SK-N-SH treated with all-trans-retinoic acid at 6 μM for 48 hours (cell line): ENCODE data around the gene AP3S2.
"Not testable (repeated sequence)": the region's sequence is repeated elsewhere in the genome, so short reads cannot be mapped to it uniquely, and the experiment has no call there.

Experiments
- ATAC-seq: fragments of 200-7000 bp; cut with Tn5 transposase; 3 replicates; pipeline ENCODE4 v1.9.1; 2020; ENCODE audit warnings: mild to moderate bottlenecking, moderate library complexity
- ARNTL ChIP-seq: fragments of 450-650 bp; formaldehyde crosslinking; IDR thresholded peaks from 2 replicates; pipeline ENCODE4 v1.5.0; 2020; ENCODE audit warnings: low read depth, mild to moderate bottlenecking, moderate library complexity, borderline replicate concordance
- BACH2 ChIP-seq: fragments of 250-450 bp; sonication (Bioruptor Pico); IDR thresholded peaks from 2 replicates; pipeline ENCODE4 v1.9.0; 2021; ENCODE audit warnings: mild to moderate bottlenecking, borderline replicate concordance
- CSDC2 ChIP-seq: fragments of 250-450 bp; sonication (Bioruptor Pico); IDR thresholded peaks from 2 replicates; pipeline ENCODE4 v1.5.0; 2020; ENCODE audit warnings: mild to moderate bottlenecking, moderate library complexity
- CSRNP3 ChIP-seq: fragments of 250-450 bp; sonication (Bioruptor Pico); IDR thresholded peaks from 2 replicates; pipeline ENCODE4 v1.5.1; 2021; ENCODE audit warnings: mild to moderate bottlenecking, moderate library complexity
- GLIS3 ChIP-seq: fragments of 250-450 bp; sonication (Bioruptor Pico); IDR thresholded peaks from 2 replicates; pipeline ENCODE4 v1.5.0; 2020; ENCODE audit warnings: mild to moderate bottlenecking, moderate library complexity
- ISL1 ChIP-seq: fragments of 250-450 bp; sonication (Bioruptor Pico); IDR thresholded peaks from 2 replicates; pipeline ENCODE4 v2.1.2; 2022; ENCODE audit warnings: mild to moderate bottlenecking, moderate library complexity
- OSR1 ChIP-seq: fragments of 250-450 bp; sonication (Bioruptor Pico); IDR thresholded peaks from 2 replicates; pipeline ENCODE4 v1.8.0; 2022; ENCODE audit warnings: moderate library complexity, mild to moderate bottlenecking, inconsistent platforms
- POU6F1 ChIP-seq: fragments of 250-450 bp; sonication (Bioruptor Pico); IDR thresholded peaks from 2 replicates; pipeline ENCODE4 v1.8.0; 2021; ENCODE audit warnings: low read depth, mild to moderate bottlenecking, moderate library complexity, borderline replicate concordance
- PPARA ChIP-seq: fragments of 250-450 bp; sonication (Bioruptor Pico); IDR thresholded peaks from 2 replicates; pipeline ENCODE4 v1.5.0; 2020; ENCODE audit warnings: mild to moderate bottlenecking, borderline replicate concordance
- RARB ChIP-seq: fragments of 250-450 bp; sonication (Bioruptor Pico); IDR thresholded peaks from 2 replicates; pipeline ENCODE4 v1.8.0; 2021; ENCODE audit warnings: mild to moderate bottlenecking, moderate library complexity
- SNAI2 ChIP-seq: fragments of 250-450 bp; sonication (Bioruptor Pico); IDR thresholded peaks from 2 replicates; pipeline ENCODE4 v1.5.0; 2020; ENCODE audit warnings: mild to moderate bottlenecking, moderate library complexity
- TCF4 ChIP-seq: fragments of 250-450 bp; sonication (Bioruptor Pico); IDR thresholded peaks from 2 replicates; pipeline ENCODE4 v1.8.0; 2021; ENCODE audit warnings: mild to moderate bottlenecking, moderate library complexity, borderline replicate concordance
- TOX ChIP-seq: fragments of 250-450 bp; sonication (Bioruptor Pico); IDR thresholded peaks from 2 replicates; pipeline ENCODE4 v1.8.0; 2021; ENCODE audit warnings: mild to moderate bottlenecking, moderate library complexity, borderline replicate concordance
- TSHZ2 ChIP-seq: fragments of 250-450 bp; sonication (Bioruptor Pico); IDR thresholded peaks from 2 replicates; pipeline ENCODE4 v1.5.0; 2020; ENCODE audit warnings: mild to moderate bottlenecking, moderate library complexity
- ZC3H10 ChIP-seq: fragments of 250-450 bp; sonication (Bioruptor Pico); IDR thresholded peaks from 2 replicates; pipeline ENCODE4 v1.5.1; 2021; ENCODE audit warnings: mild to moderate bottlenecking, moderate library complexity
- ZFP3 ChIP-seq: fragments of 250-450 bp; sonication (Bioruptor Pico); IDR thresholded peaks from 2 replicates; pipeline ENCODE4 v1.5.0; 2020; ENCODE audit warnings: mild to moderate bottlenecking, moderate library complexity
- ZFP30 ChIP-seq: fragments of 450-650 bp; formaldehyde crosslinking; IDR thresholded peaks from 2 replicates; pipeline ENCODE4 v1.5.0; 2022; ENCODE audit warnings: mild to moderate bottlenecking, moderate library complexity
- ZNF70 ChIP-seq: fragments of 450-650 bp; formaldehyde crosslinking; IDR thresholded peaks from 2 replicates; pipeline ENCODE4 v1.5.0; 2020; ENCODE audit warnings: mild to moderate bottlenecking, moderate library complexity
- TF ChIP-seq, protein P1 (sequence below): fragments of 250-450 bp; sonication (Bioruptor Pico); IDR thresholded peaks from 2 replicates; pipeline ENCODE4 v1.8.0; 2020; ENCODE audit warnings: mild to moderate bottlenecking, moderate library complexity, borderline replicate concordance
- TF ChIP-seq, protein P2 (sequence below): fragments of 250-450 bp; sonication (Bioruptor Pico); IDR thresholded peaks from 2 replicates; pipeline ENCODE4 v1.5.1; 2020; ENCODE audit warnings: low read depth, mild to moderate bottlenecking, moderate library complexity

The AP3S2 gene

DNA sequence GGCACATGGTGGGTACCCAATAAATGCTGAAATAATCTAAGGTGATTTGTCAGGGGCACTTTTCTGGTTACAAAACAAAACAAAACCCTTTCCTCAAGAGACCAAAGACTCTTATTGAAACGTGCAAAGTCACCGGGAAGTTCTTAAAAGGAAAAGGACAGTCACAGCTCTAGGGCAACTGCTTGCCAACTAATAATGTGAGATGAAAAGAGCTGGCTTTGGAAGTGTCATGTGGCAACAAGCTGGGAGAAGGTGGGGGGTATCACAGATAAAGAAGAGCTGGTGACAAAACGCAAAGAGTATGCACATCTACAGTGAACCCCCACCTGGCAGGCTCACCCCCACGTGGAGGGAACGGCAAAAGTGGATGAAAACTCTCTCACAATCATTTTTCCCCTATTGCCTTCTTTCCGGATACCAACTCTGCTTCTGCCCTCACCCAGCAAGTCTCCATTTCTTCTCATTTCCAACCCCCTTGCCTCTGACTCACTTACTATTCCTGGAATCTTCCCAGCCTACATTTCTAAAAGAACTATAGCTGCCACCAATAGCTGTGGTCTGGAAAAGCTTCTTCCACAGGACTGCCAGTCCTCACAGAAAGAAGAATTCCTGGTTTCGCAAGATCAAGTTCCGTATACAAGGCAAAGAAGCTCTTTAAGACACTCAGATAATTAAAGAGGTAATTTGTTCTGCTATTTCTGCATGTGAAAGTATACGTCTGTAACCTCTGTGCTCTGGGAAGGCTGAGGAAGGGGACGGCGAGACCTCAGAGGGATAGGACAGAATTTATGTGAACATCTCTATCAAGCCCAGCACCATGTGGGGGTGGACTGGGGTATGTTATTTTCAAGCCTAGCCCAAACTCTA is 57.3 kb downstream of the AP3S2 start:
- TF ChIP-seq ISL1 (CRISPR knock-in tag), result peak; percentile 47
- TF ChIP-seq, protein P1, sequence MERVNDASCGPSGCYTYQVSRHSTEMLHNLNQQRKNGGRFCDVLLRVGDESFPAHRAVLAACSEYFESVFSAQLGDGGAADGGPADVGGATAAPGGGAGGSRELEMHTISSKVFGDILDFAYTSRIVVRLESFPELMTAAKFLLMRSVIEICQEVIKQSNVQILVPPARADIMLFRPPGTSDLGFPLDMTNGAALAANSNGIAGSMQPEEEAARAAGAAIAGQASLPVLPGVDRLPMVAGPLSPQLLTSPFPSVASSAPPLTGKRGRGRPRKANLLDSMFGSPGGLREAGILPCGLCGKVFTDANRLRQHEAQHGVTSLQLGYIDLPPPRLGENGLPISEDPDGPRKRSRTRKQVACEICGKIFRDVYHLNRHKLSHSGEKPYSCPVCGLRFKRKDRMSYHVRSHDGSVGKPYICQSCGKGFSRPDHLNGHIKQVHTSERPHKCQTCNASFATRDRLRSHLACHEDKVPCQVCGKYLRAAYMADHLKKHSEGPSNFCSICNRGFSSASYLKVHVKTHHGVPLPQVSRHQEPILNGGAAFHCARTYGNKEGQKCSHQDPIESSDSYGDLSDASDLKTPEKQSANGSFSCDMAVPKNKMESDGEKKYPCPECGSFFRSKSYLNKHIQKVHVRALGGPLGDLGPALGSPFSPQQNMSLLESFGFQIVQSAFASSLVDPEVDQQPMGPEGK (CRISPR knock-in tag), result no peak
- peak; percentile 95 for ATAC-seq

- no peak for TF ChIP-seq GLIS3
- TF ChIP-seq ARNTL, result no peak
- TF ChIP-seq ISL1 (CRISPR knock-in tag), result no peak
- TF ChIP-seq ZC3H10, result no peak
- no peak for TF ChIP-seq ZFP30
- no peak for TF ChIP-seq TSHZ2 (CRISPR knock-in tag)
- TF ChIP-seq RARB (CRISPR knock-in tag), result no peak
- no peak for TF ChIP-seq TOX (CRISPR knock-in tag)
- no peak for ATAC-seq
Measured at GRCh38 chr15:89835176-89835564, 58.6 kb downstream of the AP3S2 start.

DNA sequence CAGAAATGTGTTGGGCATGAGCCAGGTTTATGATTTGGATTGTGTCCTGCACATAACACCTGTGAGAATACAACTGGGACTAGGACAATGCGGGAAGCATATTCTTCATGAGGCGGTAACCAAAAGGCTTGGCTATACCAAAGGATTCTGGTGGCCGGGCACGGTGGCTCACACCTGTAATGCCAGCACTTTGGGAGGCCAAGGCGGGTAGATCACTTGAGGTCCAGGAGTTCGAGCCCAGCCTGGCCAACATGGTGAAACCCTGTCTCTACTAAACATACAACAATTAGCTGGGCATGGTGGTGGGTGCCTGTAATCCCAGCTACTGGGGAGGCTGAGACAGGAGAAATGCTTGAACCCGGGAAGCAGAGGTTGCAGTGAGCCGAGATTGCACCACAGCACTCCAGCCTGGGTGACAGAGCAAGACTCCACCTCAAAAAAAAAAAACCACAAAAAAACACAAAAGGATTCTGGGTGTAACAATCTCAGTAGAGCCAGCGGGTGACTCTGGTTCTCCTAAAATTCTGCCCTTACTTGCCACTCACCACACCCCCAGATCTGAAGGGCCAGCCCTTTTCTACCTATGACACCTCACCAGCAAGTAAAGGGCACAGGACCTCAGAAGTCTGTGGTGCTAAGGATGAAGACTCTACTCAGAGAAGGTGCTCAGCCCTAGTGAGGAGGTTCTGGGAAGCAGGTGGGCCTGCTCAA is 59.2 kb downstream of the AP3S2 start:
- not testable (repeated sequence) for ATAC-seq

- no peak for ATAC-seq
- TF ChIP-seq ZNF70 (CRISPR knock-in tag) (no peak), BACH2 (CRISPR knock-in tag) (no peak), GLIS3 (no peak), RARB (CRISPR knock-in tag) (no peak), ZFP3 (CRISPR knock-in tag) (no peak), TSHZ2 (CRISPR knock-in tag) (no peak), TCF4 (no peak), ZC3H10 (no peak), CSDC2 (CRISPR knock-in tag) (no peak), POU6F1 (CRISPR knock-in tag) (no peak), SNAI2 (CRISPR knock-in tag) (no peak), PPARA (CRISPR knock-in tag) (no peak), ISL1 (CRISPR knock-in tag) (no peak), OSR1 (no peak), CSRNP3 (CRISPR knock-in tag) (no peak)
- TF ChIP-seq, protein P1 (CRISPR knock-in tag), result no peak
- TF ChIP-seq, protein P2, sequence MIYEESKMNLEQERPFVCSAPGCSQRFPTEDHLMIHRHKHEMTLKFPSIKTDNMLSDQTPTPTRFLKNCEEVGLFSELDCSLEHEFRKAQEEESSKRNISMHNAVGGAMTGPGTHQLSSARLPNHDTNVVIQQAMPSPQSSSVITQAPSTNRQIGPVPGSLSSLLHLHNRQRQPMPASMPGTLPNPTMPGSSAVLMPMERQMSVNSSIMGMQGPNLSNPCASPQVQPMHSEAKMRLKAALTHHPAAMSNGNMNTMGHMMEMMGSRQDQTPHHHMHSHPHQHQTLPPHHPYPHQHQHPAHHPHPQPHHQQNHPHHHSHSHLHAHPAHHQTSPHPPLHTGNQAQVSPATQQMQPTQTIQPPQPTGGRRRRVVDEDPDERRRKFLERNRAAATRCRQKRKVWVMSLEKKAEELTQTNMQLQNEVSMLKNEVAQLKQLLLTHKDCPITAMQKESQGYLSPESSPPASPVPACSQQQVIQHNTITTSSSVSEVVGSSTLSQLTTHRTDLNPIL (CRISPR knock-in tag), result no peak
Measured at GRCh38 chr15:89833966-89834365, 59.8 kb downstream of the AP3S2 start.
